ENCODE measurements around the gene AMDHD2.

DNA sequence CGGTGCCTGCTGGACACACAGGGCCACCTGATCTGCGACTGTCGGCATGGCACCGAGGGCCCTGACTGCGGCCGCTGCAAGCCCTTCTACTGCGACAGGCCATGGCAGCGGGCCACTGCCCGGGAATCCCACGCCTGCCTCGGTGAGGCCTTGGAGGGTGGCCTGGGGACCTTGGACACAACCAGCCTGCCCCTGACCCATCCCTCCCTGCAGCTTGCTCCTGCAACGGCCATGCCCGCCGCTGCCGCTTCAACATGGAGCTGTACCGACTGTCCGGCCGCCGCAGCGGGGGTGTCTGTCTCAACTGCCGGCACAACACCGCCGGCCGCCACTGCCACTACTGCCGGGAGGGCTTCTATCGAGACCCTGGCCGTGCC is 47.7 kb upstream of the AMDHD2 start:
- TF ChIP-seq POLR2A (IDR thresholded peaks at IDR 0.05) (no peak), POLR2AphosphoS5 (IDR thresholded peaks at IDR 0.05) (no peak)
- TF ChIP-seq, protein P1, sequence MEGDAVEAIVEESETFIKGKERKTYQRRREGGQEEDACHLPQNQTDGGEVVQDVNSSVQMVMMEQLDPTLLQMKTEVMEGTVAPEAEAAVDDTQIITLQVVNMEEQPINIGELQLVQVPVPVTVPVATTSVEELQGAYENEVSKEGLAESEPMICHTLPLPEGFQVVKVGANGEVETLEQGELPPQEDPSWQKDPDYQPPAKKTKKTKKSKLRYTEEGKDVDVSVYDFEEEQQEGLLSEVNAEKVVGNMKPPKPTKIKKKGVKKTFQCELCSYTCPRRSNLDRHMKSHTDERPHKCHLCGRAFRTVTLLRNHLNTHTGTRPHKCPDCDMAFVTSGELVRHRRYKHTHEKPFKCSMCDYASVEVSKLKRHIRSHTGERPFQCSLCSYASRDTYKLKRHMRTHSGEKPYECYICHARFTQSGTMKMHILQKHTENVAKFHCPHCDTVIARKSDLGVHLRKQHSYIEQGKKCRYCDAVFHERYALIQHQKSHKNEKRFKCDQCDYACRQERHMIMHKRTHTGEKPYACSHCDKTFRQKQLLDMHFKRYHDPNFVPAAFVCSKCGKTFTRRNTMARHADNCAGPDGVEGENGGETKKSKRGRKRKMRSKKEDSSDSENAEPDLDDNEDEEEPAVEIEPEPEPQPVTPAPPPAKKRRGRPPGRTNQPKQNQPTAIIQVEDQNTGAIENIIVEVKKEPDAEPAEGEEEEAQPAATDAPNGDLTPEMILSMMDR (IDR thresholded peaks at IDR 0.05) = no peak

Data from breast epithelium (tissue), 3 donors.